ENCODE data around the gene CTNND2.

The CTNND2 gene

GRCh38 chr5:11148810-11149539 lies 755.3 kb downstream of the CTNND2 start:
- no peaks in the 10 kb centered on the region for H4K20me1 ChIP-seq (ENCODE audit: insufficient read depth, low read length)
- no peak for DNase-seq
- no peaks in the 10 kb centered on the region for H3K36me3 ChIP-seq (replicated peaks; ENCODE audit: insufficient read depth, low read length)

DNA sequence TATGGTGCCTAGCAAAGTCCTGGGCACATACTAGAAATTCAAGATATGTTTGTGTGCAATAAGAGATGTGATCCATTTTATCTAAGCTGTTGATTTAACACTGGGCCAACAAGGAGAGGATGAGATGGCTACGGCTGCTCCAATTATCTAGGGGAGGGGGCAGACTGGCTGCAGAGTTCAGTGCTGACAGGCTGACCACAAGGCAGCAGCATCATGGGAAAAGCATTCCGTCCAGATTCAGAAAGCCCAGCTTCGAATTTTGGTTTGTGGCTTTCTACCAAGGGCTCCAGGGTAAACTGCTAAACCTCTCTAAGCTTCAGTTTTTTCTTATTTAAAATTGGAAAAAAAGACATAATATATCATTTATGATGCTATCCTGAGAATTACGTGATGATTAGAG lies 758.1 kb downstream of the CTNND2 start:
- Histone ChIP-seq H3K4me2 (ENCODE audit: low read depth, low read length) (no peak overlapping the region), H3K36me3 (replicated peaks; ENCODE audit: insufficient read depth, low read length) (no peaks in the 10 kb centered on the region), H3K4me3 (ENCODE audit: low read length) (no peak overlapping the region), H3K4me1 (ENCODE audit: low read length) (no peaks in the 10 kb centered on the region), H3K79me2 (ENCODE audit: low read length) (no peaks in the 10 kb centered on the region), H4K20me1 (ENCODE audit: insufficient read depth, low read length) (no peaks in the 10 kb centered on the region), H3K27me3 (replicated peaks; ENCODE audit: insufficient read depth, low read length) (no peaks in the 10 kb centered on the region), H3K27ac (ENCODE audit: low read length) (no peak overlapping the region), H3F3A (ENCODE audit: insufficient read depth, low read length) (no peaks in the 10 kb centered on the region), H3K9ac (ENCODE audit: low read length) (no peak overlapping the region), H3K9me2 (replicated peaks; ENCODE audit: insufficient read depth, low read length) (no peaks in the 10 kb centered on the region), H3K9me3 (replicated peaks; ENCODE audit: insufficient read depth, low read length) (no peaks in the 10 kb centered on the region), H2AFZ (ENCODE audit: low read length) (no peak overlapping the region)
- no peak for DNase-seq
- TF ChIP-seq EZH2 (optimal IDR thresholded peaks at IDR 0.05; ENCODE audit: low read depth, low read length) (no peak), EZH2phosphoT487 (IDR thresholded peaks at IDR 0.05; ENCODE audit: low read length) (no peak), CTCF (IDR thresholded peaks at IDR 0.05; ENCODE audit: low read length) (no peak)

More at GRCh38 chr5:11148810-11149539, 755.3 kb downstream of the CTNND2 start:
- Histone ChIP-seq H3K27ac (ENCODE audit: low read length) (no peak overlapping the region), H3K4me1 (ENCODE audit: low read length) (no peaks in the 10 kb centered on the region), H3F3A (ENCODE audit: insufficient read depth, low read length) (no peaks in the 10 kb centered on the region), H3K27me3 (replicated peaks; ENCODE audit: insufficient read depth, low read length) (no peaks in the 10 kb centered on the region), H3K4me3 (ENCODE audit: low read length) (no peak overlapping the region), H3K4me2 (ENCODE audit: low read depth, low read length) (no peak overlapping the region), H3K9ac (ENCODE audit: low read length) (no peak overlapping the region), H3K9me3 (replicated peaks; ENCODE audit: insufficient read depth, low read length) (no peaks in the 10 kb centered on the region), H3K9me2 (replicated peaks; ENCODE audit: insufficient read depth, low read length) (no peaks in the 10 kb centered on the region), H2AFZ (ENCODE audit: low read length) (no peak overlapping the region), H3K79me2 (ENCODE audit: low read length) (no peaks in the 10 kb centered on the region)
- TF ChIP-seq EZH2 (optimal IDR thresholded peaks at IDR 0.05; ENCODE audit: low read depth, low read length) (no peak), CTCF (IDR thresholded peaks at IDR 0.05; ENCODE audit: low read length) (no peak), EZH2phosphoT487 (IDR thresholded peaks at IDR 0.05; ENCODE audit: low read length) (no peak)

- H3K27ac ChIP-seq (ENCODE audit: low read length), result no peak overlapping the region
- no peak overlapping the region for H2AFZ ChIP-seq (ENCODE audit: low read length)
- DNase-seq, result no peak
- no peaks in the 10 kb centered on the region for H3K79me2 ChIP-seq (ENCODE audit: low read length)
- no peaks in the 10 kb centered on the region for H3K27me3 ChIP-seq (replicated peaks; ENCODE audit: insufficient read depth, low read length)
- H3K9ac ChIP-seq (ENCODE audit: low read length), result no peak overlapping the region
- H3K9me3 ChIP-seq (replicated peaks; ENCODE audit: insufficient read depth, low read length), result no peaks in the 10 kb centered on the region
- no peak for TF ChIP-seq EZH2phosphoT487 (IDR thresholded peaks at IDR 0.05; ENCODE audit: low read length)
- no peak for TF ChIP-seq CTCF (IDR thresholded peaks at IDR 0.05; ENCODE audit: low read length)
- no peak for TF ChIP-seq EZH2 (optimal IDR thresholded peaks at IDR 0.05; ENCODE audit: low read depth, low read length)
- H3K4me2 ChIP-seq (ENCODE audit: low read depth, low read length), result no peak overlapping the region
- H3K4me1 ChIP-seq (ENCODE audit: low read length), result no peaks in the 10 kb centered on the region
- no peaks in the 10 kb centered on the region for H3F3A ChIP-seq (ENCODE audit: insufficient read depth, low read length)
- no peaks in the 10 kb centered on the region for H4K20me1 ChIP-seq (ENCODE audit: insufficient read depth, low read length)
- H3K4me3 ChIP-seq (ENCODE audit: low read length), result no peak overlapping the region
- no peaks in the 10 kb centered on the region for H3K36me3 ChIP-seq (replicated peaks; ENCODE audit: insufficient read depth, low read length)
- no peaks in the 10 kb centered on the region for H3K9me2 ChIP-seq (replicated peaks; ENCODE audit: insufficient read depth, low read length)
These were observed 760.6 kb downstream of the CTNND2 start for GRCh38 chr5:11143456-11144267.
